Neuronal stem cell (in vitro differentiated cells): ENCODE data around the gene DEK.

Experiments used
- DNase-seq: peaks from one replicate; pipeline ENCODE4 v3.0.0-alpha.2; 2013; ENCODE audit warnings: low spot score
- H2AFZ ChIP-seq: one replicate; pipeline ENCODE4 v1.6.1; 2013; ENCODE audit warnings: mild to moderate bottlenecking, low read length, inconsistent platforms
- H2AK5ac ChIP-seq: 2 replicates; pipeline ENCODE4 v1.6.1; 2013; ENCODE audit warnings: low read depth, mild to moderate bottlenecking, inconsistent platforms, low read length, moderate library complexity, mixed read lengths
- H2BK120ac ChIP-seq: 2 replicates; pipeline ENCODE4 v1.6.1; 2013; ENCODE audit warnings: low read depth, mild to moderate bottlenecking, inconsistent platforms, low read length, moderate library complexity, mixed read lengths
- H2BK12ac ChIP-seq: one replicate; pipeline ENCODE4 v1.6.1; 2013; ENCODE audit warnings: low read length, inconsistent platforms
- H2BK15ac ChIP-seq: 2 replicates; pipeline ENCODE4 v1.6.1; 2013; ENCODE audit warnings: mild to moderate bottlenecking, low read length, inconsistent platforms, mixed read lengths
- H2BK5ac ChIP-seq: one replicate; pipeline ENCODE4 v1.6.1; 2013; ENCODE audit warnings: inconsistent platforms, mild to moderate bottlenecking, low read length, moderate library complexity
- H3K14ac ChIP-seq: one replicate; pipeline ENCODE4 v1.6.1; 2013; ENCODE audit warnings: low read length, inconsistent platforms
- H3K18ac ChIP-seq: 2 replicates; pipeline ENCODE4 v1.6.1; 2013; ENCODE audit warnings: low read length, inconsistent platforms
- H3K23ac ChIP-seq: 2 replicates; pipeline ENCODE4 v1.6.1; 2013; ENCODE audit warnings: low read depth, mild to moderate bottlenecking, mixed read lengths, low read length, inconsistent platforms; ENCODE audit not compliant: poor library complexity
- H3K27ac ChIP-seq: replicated peaks from 3 replicates; pipeline ENCODE4 v1.5.1; 2013; ENCODE audit warnings: low read length, inconsistent platforms
- H3K27me3 ChIP-seq, 3 experiments: 2 replicates each; pipeline ENCODE4 v1.6.1; 2013; ENCODE audit warnings: low read length in 3 of 3, mild to moderate bottlenecking in 2 of 3, inconsistent platforms in 1 of 3, low read depth in 1 of 3, mixed read lengths in 1 of 3, moderate library complexity in 1 of 3; ENCODE audit not compliant: control insufficient read depth in 3 of 3, insufficient read depth in 3 of 3
- H3K36me3 ChIP-seq, 2 donors: replicated peaks in 1 of 2; 2 replicates each; pipeline ENCODE4 v1.6.1; 2013; ENCODE audit warnings: low read length in 2 of 2; ENCODE audit not compliant: control insufficient read depth in 2 of 2, insufficient read depth in 2 of 2
- H3K4ac ChIP-seq: 2 replicates; pipeline ENCODE4 v1.6.1; 2013; ENCODE audit warnings: inconsistent platforms, mild to moderate bottlenecking, low read length, moderate library complexity
- H3K4me1 ChIP-seq, 2 donors: 1 replicate in 1 of 2; 2 replicates in 1 of 2; pipeline ENCODE4 v1.6.1; 2013; ENCODE audit warnings: low read length in 2 of 2, low read depth in 1 of 2; ENCODE audit not compliant: control insufficient read depth in 2 of 2, insufficient read depth in 1 of 2
- H3K4me2 ChIP-seq: one replicate; pipeline ENCODE4 v1.6.1; 2013; ENCODE audit warnings: mild to moderate bottlenecking, low read length, inconsistent platforms; ENCODE audit not compliant: insufficient read depth, poor library complexity, severe bottlenecking
- H3K4me3 ChIP-seq, 2 donors: 2 replicates each; pipeline ENCODE4 v1.5.1; 2013; ENCODE audit warnings: low read length in 2 of 2, mild to moderate bottlenecking in 2 of 2, inconsistent platforms in 1 of 2, moderate library complexity in 1 of 2
- H3K79me1 ChIP-seq: one replicate; pipeline ENCODE4 v1.6.1; 2013; ENCODE audit warnings: low read depth, mild to moderate bottlenecking, inconsistent platforms, low read length, moderate library complexity
- H3K9ac ChIP-seq: one replicate; pipeline ENCODE4 v1.6.1; 2013; ENCODE audit warnings: mild to moderate bottlenecking, low read depth, low read length, inconsistent platforms; ENCODE audit not compliant: poor library complexity
- H3K9me3 ChIP-seq, 2 donors: replicated peaks in 1 of 2; 2 replicates each; pipeline versions ENCODE3 to v1.6.1; 2013; ENCODE audit warnings: low read length in 2 of 2, mild to moderate bottlenecking in 2 of 2, inconsistent platforms in 1 of 2, low read depth in 1 of 2, mixed read lengths in 1 of 2, moderate library complexity in 1 of 2; ENCODE audit not compliant: control insufficient read depth in 2 of 2, insufficient read depth in 1 of 2
- H4K8ac ChIP-seq: one replicate; pipeline ENCODE4 v1.6.1; 2013; ENCODE audit warnings: low read depth, mild to moderate bottlenecking, inconsistent platforms, low read length, moderate library complexity
- H4K91ac ChIP-seq: one replicate; pipeline ENCODE4 v1.6.1; 2013; ENCODE audit warnings: low read length, low read depth, mild to moderate bottlenecking, inconsistent platforms; ENCODE audit not compliant: poor library complexity
- WGBS, 2 donors: extraction: QIAGEN DNeasy Blood & Tissue Kit; methylation state at CpG; one replicate each; pipeline ENCODE4 v1.1.7; 2013; ENCODE audit warnings: missing lambda C conversion rate in 2 of 2, mixed read lengths in 1 of 2; ENCODE audit not compliant: insufficient read length in 2 of 2, insufficient replicate concordance in 1 of 2; ENCODE audit errors: extremely low coverage in 2 of 2; 5-methylcytosine and 5-hydroxymethylcytosine counted together

Gene DEK

DNA sequence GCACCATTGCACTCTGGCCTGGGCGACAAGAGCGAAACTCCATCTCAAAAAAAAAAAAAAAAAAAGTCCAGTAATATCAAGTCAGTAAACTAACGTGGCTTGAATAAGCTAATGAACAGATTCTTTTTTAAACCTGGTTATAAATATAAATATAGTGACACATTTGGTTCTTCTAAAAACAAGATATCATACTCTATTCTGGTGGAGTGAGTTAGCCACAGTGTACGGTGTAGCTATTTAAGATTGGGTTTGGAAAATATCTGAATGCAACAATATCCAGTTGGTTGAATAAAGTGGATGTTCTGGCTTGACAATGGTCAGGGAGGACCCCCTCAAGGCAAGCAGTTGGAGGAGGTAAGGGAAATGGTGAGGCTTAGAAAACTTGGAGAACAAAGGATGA is 5.9 kb upstream of the DEK start:
- H2BK5ac ChIP-seq: no peak overlapping the region

GRCh38 chr6:18269717-18270116 is 5.4 kb upstream of the DEK start:
- H2AK5ac ChIP-seq: no peak overlapping the region
- H4K8ac ChIP-seq: no peak overlapping the region
- WGBS, 2 donors: no CpG with 5 or more reads among the region's 10 CpGs
- H4K91ac ChIP-seq: no peak overlapping the region
- no peaks in the 10 kb centered on the region for H3K9me3 ChIP-seq
- H2BK15ac ChIP-seq: no peak overlapping the region
- H3K27ac ChIP-seq: no peak overlapping the region
- H3K9ac ChIP-seq: no peak overlapping the region
- H3K18ac ChIP-seq: no peak overlapping the region
- H3K4me3 ChIP-seq: no peak overlapping the region
- no peak overlapping the region for H2BK12ac ChIP-seq
- H3K36me3 ChIP-seq: no peaks in the 10 kb centered on the region
- peaks cover 2 to 5% of the 10 kb centered on the region in 2 donors for H3K4me1 ChIP-seq
- H3K79me1 ChIP-seq: no peaks in the 10 kb centered on the region
- H2BK120ac ChIP-seq: no peak overlapping the region
- no peak overlapping the region for H3K4me2 ChIP-seq
- H2BK5ac ChIP-seq: no peak overlapping the region
- H3K23ac ChIP-seq: no peak overlapping the region
- H3K14ac ChIP-seq: no peak overlapping the region
- H2AFZ ChIP-seq: peak overlapping the region; percentile 15
- DNase-seq: no peak
- no peak overlapping the region for H3K4ac ChIP-seq
- H3K27me3 ChIP-seq: peaks cover 0 to under 1% (median 0%) of the 10 kb centered on the region in 3 experiments

More for the DNA sequence above, 5.9 kb upstream of the DEK start:
- Histone ChIP-seq H3K9me3 (no peaks in the 10 kb centered on the region), H3K36me3 (no peaks in the 10 kb centered on the region), H3K4me2 (no peak overlapping the region), H3K27me3 (peaks cover 0 to 5% (median 0%) of the 10 kb centered on the region in 3 experiments), H3K79me1 (no peaks in the 10 kb centered on the region), H2AK5ac (no peak overlapping the region), H2AFZ (no peak overlapping the region), H3K9ac (no peak overlapping the region), H4K8ac (no peak overlapping the region), H4K91ac (no peak overlapping the region), H2BK12ac (no peak overlapping the region), H2BK15ac (no peak overlapping the region), H3K27ac (no peak overlapping the region), H3K23ac (no peak overlapping the region), H3K4me3 (no peak overlapping the region), H2BK120ac (no peak overlapping the region), H3K4ac (no peak overlapping the region), H3K4me1 (peaks cover 0 to 4% of the 10 kb centered on the region in 2 donors), H3K14ac (no peak overlapping the region), H3K18ac (no peak overlapping the region)
- no CpG with 5 or more reads among the region's 4 CpGs for WGBS, 2 donors
- DNase-seq: no peak

GRCh38 chr6:18269253-18269652 is 4.9 kb upstream of the DEK start:
- no peak overlapping the region for H2BK120ac ChIP-seq
- H2BK5ac ChIP-seq: no peak overlapping the region
- no peak overlapping the region for H3K4ac ChIP-seq
- H3K14ac ChIP-seq: no peak overlapping the region
- no peaks in the 10 kb centered on the region for H3K9me3 ChIP-seq
- H3K4me1 ChIP-seq: peaks cover 2 to 5% of the 10 kb centered on the region in 2 donors
- no peak overlapping the region for H3K4me3 ChIP-seq
- H3K36me3 ChIP-seq: no peaks in the 10 kb centered on the region
- H2AFZ ChIP-seq: peak overlapping the region; percentile 15
- no peak overlapping the region for H3K27ac ChIP-seq
- DNase-seq: no peak
- no peak overlapping the region for H3K4me2 ChIP-seq
- H4K8ac ChIP-seq: no peak overlapping the region
- H2AK5ac ChIP-seq: no peak overlapping the region
- H3K27me3 ChIP-seq: no peaks in the 10 kb centered on the region
- H3K9ac ChIP-seq: no peak overlapping the region
- H3K79me1 ChIP-seq: no peaks in the 10 kb centered on the region
- no peak overlapping the region for H4K91ac ChIP-seq
- no peak overlapping the region for H3K18ac ChIP-seq
- H2BK12ac ChIP-seq: no peak overlapping the region
- H2BK15ac ChIP-seq: no peak overlapping the region
- no peak overlapping the region for H3K23ac ChIP-seq
- WGBS, 2 donors: no CpG with 5 or more reads among the region's 3 CpGs

GRCh38 chr6:18268066-18268465 is 3.7 kb upstream of the DEK start:
- H2BK5ac ChIP-seq: no peak overlapping the region

More at GRCh38 chr6:18268066-18268465, 3.7 kb upstream of the DEK start:
- Histone ChIP-seq H3K4me1 (peaks cover 2 to 5% of the 10 kb centered on the region in 2 donors), H3K27ac (no peak overlapping the region), H2BK12ac (no peak overlapping the region), H4K91ac (no peak overlapping the region), H3K18ac (no peak overlapping the region), H3K4me2 (no peak overlapping the region), H3K4ac (no peak overlapping the region), H3K79me1 (no peaks in the 10 kb centered on the region), H3K4me3 (no peak overlapping the region), H3K23ac (no peak overlapping the region), H3K14ac (no peak overlapping the region), H2BK15ac (no peak overlapping the region), H3K27me3 (no peaks in the 10 kb centered on the region), H2AK5ac (no peak overlapping the region), H2AFZ (no peak overlapping the region), H3K36me3 (peaks cover 0 to 3% of the 10 kb centered on the region in 2 donors), H3K9me3 (no peaks in the 10 kb centered on the region), H4K8ac (no peak overlapping the region), H3K9ac (no peak overlapping the region), H2BK120ac (no peak overlapping the region)
- DNase-seq: no peak
- WGBS, 2 donors: no CpG with 5 or more reads among the region's 4 CpGs
